ENCODE results near the gene WDHD1.

- no peak for TF ChIP-seq CTCF (IDR thresholded peaks at IDR 0.05; ENCODE audit: insufficient read depth, low read length, poor library complexity, severe bottlenecking)
- TF ChIP-seq EZH2phosphoT487 (conservative IDR thresholded peaks at IDR 0.05; ENCODE audit: low read length) = no peak
Measured at GRCh38 chr14:55066223-55066622, 39.3 kb upstream of the WDHD1 start.

Measured in SU-DHL-6 (cell line).